DOHH2 (cell line): ENCODE results near the gene UBASH3B.

Experiments used
- EZH2phosphoT487 ChIP-seq: fragments of 200-600 bp; sonication (generic); IDR thresholded peaks from 2 replicates; pipeline ENCODE4 v1.6.1; 2017; ENCODE audit warnings: borderline replicate concordance, mild to moderate bottlenecking, antibody characterized with exemption, low read length, moderate library complexity, mixed read lengths
- TF ChIP-seq, protein P1 (sequence below): fragments of 200-600 bp; sonication (generic); IDR thresholded peaks from one replicate; pipeline ENCODE4 v1.5.1; 2014; ENCODE audit warnings: antibody characterized with exemption, mild to moderate bottlenecking, low read depth, low read length; ENCODE audit not compliant: poor library complexity, severe bottlenecking

- TF ChIP-seq, protein P1, sequence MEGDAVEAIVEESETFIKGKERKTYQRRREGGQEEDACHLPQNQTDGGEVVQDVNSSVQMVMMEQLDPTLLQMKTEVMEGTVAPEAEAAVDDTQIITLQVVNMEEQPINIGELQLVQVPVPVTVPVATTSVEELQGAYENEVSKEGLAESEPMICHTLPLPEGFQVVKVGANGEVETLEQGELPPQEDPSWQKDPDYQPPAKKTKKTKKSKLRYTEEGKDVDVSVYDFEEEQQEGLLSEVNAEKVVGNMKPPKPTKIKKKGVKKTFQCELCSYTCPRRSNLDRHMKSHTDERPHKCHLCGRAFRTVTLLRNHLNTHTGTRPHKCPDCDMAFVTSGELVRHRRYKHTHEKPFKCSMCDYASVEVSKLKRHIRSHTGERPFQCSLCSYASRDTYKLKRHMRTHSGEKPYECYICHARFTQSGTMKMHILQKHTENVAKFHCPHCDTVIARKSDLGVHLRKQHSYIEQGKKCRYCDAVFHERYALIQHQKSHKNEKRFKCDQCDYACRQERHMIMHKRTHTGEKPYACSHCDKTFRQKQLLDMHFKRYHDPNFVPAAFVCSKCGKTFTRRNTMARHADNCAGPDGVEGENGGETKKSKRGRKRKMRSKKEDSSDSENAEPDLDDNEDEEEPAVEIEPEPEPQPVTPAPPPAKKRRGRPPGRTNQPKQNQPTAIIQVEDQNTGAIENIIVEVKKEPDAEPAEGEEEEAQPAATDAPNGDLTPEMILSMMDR: peak; percentile 90
- no peak for TF ChIP-seq EZH2phosphoT487
Observed at GRCh38 chr11:122796128-122796717, 140.7 kb downstream of the UBASH3B start.
